HepG2 (cell line): ENCODE measurements around the gene DDRGK1. TPM values are rescaled to one million over a fixed set of nuclear protein-coding genes. Genes with fewer than 3 reads are reported as not detected.

Source experiments
- ARNT2 ChIP-seq: sonication (generic); formaldehyde crosslinking; IDR thresholded peaks from 2 replicates; pipeline ENCODE4 v1.8.0; 2022; ENCODE audit warnings: mild to moderate bottlenecking, low read depth, missing genetic modification reagents, moderate library complexity
- ATF7-NPFF ChIP-seq: sonication (generic); formaldehyde crosslinking; IDR thresholded peaks from 2 replicates; pipeline ENCODE4 v1.8.1; 2023; ENCODE audit warnings: mild to moderate bottlenecking, low read depth, missing genetic modification reagents, moderate library complexity
- CENPBD1 ChIP-seq: sonication (generic); formaldehyde crosslinking; IDR thresholded peaks from 2 replicates; pipeline ENCODE4 v1.8.0; 2022; ENCODE audit warnings: missing genetic modification reagents, low read depth, mild to moderate bottlenecking, borderline replicate concordance
- GTF3A ChIP-seq: sonication (generic); formaldehyde crosslinking; conservative IDR thresholded peaks from 2 replicates; pipeline ENCODE4 v1.4.0; 2020; ENCODE audit warnings: mild to moderate bottlenecking, missing genetic modification reagents
- HDAC1 ChIP-seq: sonication (generic); formaldehyde crosslinking; IDR thresholded peaks from 2 replicates; pipeline ENCODE4 v1.5.1; 2020; ENCODE audit warnings: mild to moderate bottlenecking, missing genetic modification reagents
- HOXA7 ChIP-seq: sonication (generic); formaldehyde crosslinking; IDR thresholded peaks from 2 replicates; pipeline ENCODE4 v1.8.1; 2022; ENCODE audit warnings: mild to moderate bottlenecking, missing genetic modification reagents, moderate library complexity
- KLF6 ChIP-seq: IDR thresholded peaks from 2 replicates; pipeline ENCODE4 v1.8.0; 2016; ENCODE audit warnings: missing biosample characterization, missing genetic modification reagents
- MXD3 ChIP-seq: IDR thresholded peaks from 2 replicates; pipeline ENCODE4 v1.6.1; 2016; ENCODE audit warnings: mild to moderate bottlenecking, missing biosample characterization, missing genetic modification reagents
- RBAK ChIP-seq: sonication (generic); formaldehyde crosslinking; IDR thresholded peaks from 2 replicates; pipeline ENCODE4 v1.5.1; 2020; ENCODE audit warnings: mild to moderate bottlenecking, missing genetic modification reagents
- SMC3 ChIP-seq: IDR thresholded peaks from 2 replicates; pipeline ENCODE4 v1.6.1; 2011; ENCODE audit warnings: low read length, improper control_type of control experiment
- STAT6 ChIP-seq: sonication (generic); formaldehyde crosslinking; IDR thresholded peaks from 2 replicates; pipeline ENCODE4 v1.4.0; 2020; ENCODE audit warnings: missing genetic modification reagents, mild to moderate bottlenecking, borderline replicate concordance
- TFDP2 ChIP-seq: sonication (generic); formaldehyde crosslinking; IDR thresholded peaks from 2 replicates; pipeline ENCODE4 v1.4.0; 2020; ENCODE audit warnings: missing genetic modification reagents
- ZMYM2 ChIP-seq: sonication (generic); formaldehyde crosslinking; IDR thresholded peaks from 2 replicates; pipeline ENCODE4 v1.8.0; 2022; ENCODE audit warnings: mild to moderate bottlenecking, missing genetic modification reagents
- ZNF180 ChIP-seq: sonication (generic); formaldehyde crosslinking; IDR thresholded peaks from 2 replicates; pipeline ENCODE4 v1.4.0; 2020; ENCODE audit warnings: low read depth, missing genetic modification reagents, borderline replicate concordance
- ZNF280D ChIP-seq: sonication (generic); formaldehyde crosslinking; IDR thresholded peaks from 2 replicates; pipeline ENCODE4 v1.5.1; 2020; ENCODE audit warnings: mild to moderate bottlenecking, missing genetic modification reagents
- ZNF446 ChIP-seq: sonication (generic); formaldehyde crosslinking; IDR thresholded peaks from 2 replicates; pipeline ENCODE4 v1.5.0; 2020; ENCODE audit warnings: mild to moderate bottlenecking, missing genetic modification reagents
- ZNF501 ChIP-seq: sonication (generic); formaldehyde crosslinking; IDR thresholded peaks from 2 replicates; pipeline ENCODE4 v1.5.1; 2020; ENCODE audit warnings: mild to moderate bottlenecking, moderate library complexity, missing genetic modification reagents
- ZNF562 ChIP-seq: sonication (generic); formaldehyde crosslinking; IDR thresholded peaks from 2 replicates; pipeline ENCODE4 v1.8.0; 2022; ENCODE audit warnings: missing genetic modification reagents, borderline replicate concordance
- ZNF563 ChIP-seq: sonication (generic); formaldehyde crosslinking; IDR thresholded peaks from 2 replicates; pipeline ENCODE4 v1.8.0; 2022; ENCODE audit warnings: mild to moderate bottlenecking, moderate library complexity, missing genetic modification reagents
- ZNF567 ChIP-seq: sonication (generic); formaldehyde crosslinking; IDR thresholded peaks from 2 replicates; pipeline ENCODE4 v1.8.1; 2023; ENCODE audit warnings: mild to moderate bottlenecking, missing genetic modification reagents, borderline replicate concordance
- ZNF572 ChIP-seq: sonication (generic); formaldehyde crosslinking; IDR thresholded peaks from 2 replicates; pipeline ENCODE4 v1.5.1; 2020; ENCODE audit warnings: mild to moderate bottlenecking, missing genetic modification reagents
- ZNF816 ChIP-seq: sonication (generic); formaldehyde crosslinking; IDR thresholded peaks from 2 replicates; pipeline ENCODE4 v1.8.0; 2022; ENCODE audit warnings: missing genetic modification reagents, mild to moderate bottlenecking, borderline replicate concordance
- polyA plus RNA-seq, 8 experiments: library from polyadenylated mRNA; depleted of rRNA in 3 of 8; stranded (reverse) in 7 of 8; unstranded in 1 of 8; fragments of >200 nt; fragmentation: Illumina TruSeq in 4 of 8; extraction: Trizol in 4 of 8; gene quantifications; 2 replicates each; pipeline versions ENCODE4 v1.2.1 to v1.2.3, GENCODE V29; 2011 to 2016; ENCODE audit warnings: low read depth in 4 of 8, missing spikeins in 1 of 8, mixed read lengths in 1 of 8; ENCODE audit not compliant: insufficient read depth in 1 of 8
- total RNA-seq, 5 experiments: library from RNA; depleted of rRNA; stranded (reverse); fragments of >200 nt; fragmentation: Illumina TruSeq; extraction: Trizol; gene quantifications; 2 replicates each; pipeline ENCODE4 v1.2.3, GENCODE V29; 2016; ENCODE audit warnings: low read depth in 1 of 5

Gene DDRGK1
- total and polyA plus RNA-seq, 2 of the 13 experiments (the other 11 are each of a cell fraction or from before 2014, with no cell fraction given): 96.7 to 149 TPM

GRCh38 chr20:3172933-3173609 is 31.4 kb downstream of the DDRGK1 start, which contains the start of gene LZTS3 (continued):
- TF ChIP-seq ZNF816: no peak; the same call in 1 of the 2 replicates
- no peak; the same call in 1 of the 2 replicates for TF ChIP-seq ATF7-NPFF (CRISPR knock-in tag)
- no peak for TF ChIP-seq KLF6 (CRISPR knock-in tag)
- no peak for TF ChIP-seq ZNF572 (CRISPR knock-in tag)
- TF ChIP-seq MXD3 (CRISPR knock-in tag): peak; percentile 33; the same call in 1 of the 2 replicates
- no peak for TF ChIP-seq ZNF280D (CRISPR knock-in tag)
- no peak for TF ChIP-seq ZMYM2
- TF ChIP-seq SMC3: no peak
- no peak for TF ChIP-seq ZNF563
- no peak for TF ChIP-seq STAT6 (CRISPR knock-in tag)
- no peak for TF ChIP-seq HOXA7 (CRISPR knock-in tag)
- TF ChIP-seq HDAC1 (CRISPR knock-in tag): peak; percentile 49; the same call in 1 of the 2 replicates
- TF ChIP-seq TFDP2 (CRISPR knock-in tag): no peak
- no peak for TF ChIP-seq ZNF180
- TF ChIP-seq ARNT2 (CRISPR knock-in tag): no peak; the same call in none of the 2 replicates
- TF ChIP-seq CENPBD1 (CRISPR knock-in tag): no peak; the same call in 1 of the 2 replicates
- no peak for TF ChIP-seq ZNF562
- no peak for TF ChIP-seq GTF3A (CRISPR knock-in tag)
- peak; percentile 27; the same call in 1 of the 2 replicates for TF ChIP-seq ZNF567 (CRISPR knock-in tag)
- TF ChIP-seq ZNF446: no peak; the same call in 1 of the 2 replicates
- TF ChIP-seq RBAK (CRISPR knock-in tag): no peak
- TF ChIP-seq ZNF501 (CRISPR knock-in tag): no peak
